T-helper 2 cell (primary cell): ENCODE measurements around the gene IFT27.
"Not testable (repeated sequence)": the region's sequence is repeated elsewhere in the genome, so short reads cannot be mapped to it uniquely, and the experiment has no call there.

ENCODE experiments used
- DNase-seq, 5 experiments: peaks; one replicate each; pipeline versions ENCODE4 v3.0.0 to v3.0.0-alpha.2; 2012 to 2022

IFT27 gene

GRCh38 chr22:36743011-36743410, 32.9 kb downstream of the IFT27 start:
- DNase-seq, result no peak

GRCh38 chr22:36741968-36742367, 34.0 kb downstream of the IFT27 start:
- DNase-seq, result no peak

- no peak for DNase-seq
These were observed 34.6 kb downstream of the IFT27 start for GRCh38 chr22:36741204-36741793.

GRCh38 chr22:36740716-36741115, 35.2 kb downstream of the IFT27 start:
- no peak for DNase-seq

GRCh38 chr22:36739185-36739584, 36.7 kb downstream of the IFT27 start:
- DNase-seq, result no peak

GRCh38 chr22:36738416-36739020, 37.4 kb downstream of the IFT27 start:
- no peak for DNase-seq

GRCh38 chr22:36737776-36738175, 38.1 kb downstream of the IFT27 start:
- DNase-seq, result no peak

GRCh38 chr22:36736701-36737320, 39.1 kb downstream of the IFT27 start:
- DNase-seq, result no peak

- no peak for DNase-seq
These were observed 41.5 kb downstream of the IFT27 start for GRCh38 chr22:36734171-36735058.

- no peak for DNase-seq
These were observed 42.6 kb downstream of the IFT27 start for GRCh38 chr22:36733271-36733670.

GRCh38 chr22:36732609-36733008, 43.3 kb downstream of the IFT27 start:
- no peak for DNase-seq

- DNase-seq, result no peak
These were observed 44.0 kb downstream of the IFT27 start for GRCh38 chr22:36731916-36732315.

- DNase-seq, result not testable (repeated sequence)
These were observed 44.6 kb downstream of the IFT27 start for GRCh38 chr22:36731321-36731720.

- DNase-seq, result no peak
These were observed 45.6 kb downstream of the IFT27 start for GRCh38 chr22:36730176-36730858.

- DNase-seq, result no peak
These were observed 46.6 kb downstream of the IFT27 start for GRCh38 chr22:36729321-36729720.

GRCh38 chr22:36728505-36728904, 47.4 kb downstream of the IFT27 start:
- no peak for DNase-seq

GRCh38 chr22:36727927-36728488, 47.9 kb downstream of the IFT27 start:
- DNase-seq, result no peak

- no peak for DNase-seq
These were observed 48.8 kb downstream of the IFT27 start for GRCh38 chr22:36727110-36727509.

- no peak for DNase-seq
These were observed 49.9 kb downstream of the IFT27 start for GRCh38 chr22:36726007-36726380.

GRCh38 chr22:36725366-36726006, 50.4 kb downstream of the IFT27 start:
- no peak for DNase-seq

GRCh38 chr22:36724836-36725235, 51.1 kb downstream of the IFT27 start:
- no peak for DNase-seq

- DNase-seq, result no peak
These were observed 53.9 kb downstream of the IFT27 start for GRCh38 chr22:36722055-36722454.
